HTERT RPE-1 (cell line): Measurements from ENCODE around the gene MLLT6.

Source experiments
- in situ Hi-C: fragments of 300-500 bp; cut with MboI; formaldehyde crosslinking; loops from 4 replicates; pipeline ENCODE4 v1.14.3; 2020; ENCODE audit warnings: low sequenced_read_pairs

MLLT6 gene

DNA sequence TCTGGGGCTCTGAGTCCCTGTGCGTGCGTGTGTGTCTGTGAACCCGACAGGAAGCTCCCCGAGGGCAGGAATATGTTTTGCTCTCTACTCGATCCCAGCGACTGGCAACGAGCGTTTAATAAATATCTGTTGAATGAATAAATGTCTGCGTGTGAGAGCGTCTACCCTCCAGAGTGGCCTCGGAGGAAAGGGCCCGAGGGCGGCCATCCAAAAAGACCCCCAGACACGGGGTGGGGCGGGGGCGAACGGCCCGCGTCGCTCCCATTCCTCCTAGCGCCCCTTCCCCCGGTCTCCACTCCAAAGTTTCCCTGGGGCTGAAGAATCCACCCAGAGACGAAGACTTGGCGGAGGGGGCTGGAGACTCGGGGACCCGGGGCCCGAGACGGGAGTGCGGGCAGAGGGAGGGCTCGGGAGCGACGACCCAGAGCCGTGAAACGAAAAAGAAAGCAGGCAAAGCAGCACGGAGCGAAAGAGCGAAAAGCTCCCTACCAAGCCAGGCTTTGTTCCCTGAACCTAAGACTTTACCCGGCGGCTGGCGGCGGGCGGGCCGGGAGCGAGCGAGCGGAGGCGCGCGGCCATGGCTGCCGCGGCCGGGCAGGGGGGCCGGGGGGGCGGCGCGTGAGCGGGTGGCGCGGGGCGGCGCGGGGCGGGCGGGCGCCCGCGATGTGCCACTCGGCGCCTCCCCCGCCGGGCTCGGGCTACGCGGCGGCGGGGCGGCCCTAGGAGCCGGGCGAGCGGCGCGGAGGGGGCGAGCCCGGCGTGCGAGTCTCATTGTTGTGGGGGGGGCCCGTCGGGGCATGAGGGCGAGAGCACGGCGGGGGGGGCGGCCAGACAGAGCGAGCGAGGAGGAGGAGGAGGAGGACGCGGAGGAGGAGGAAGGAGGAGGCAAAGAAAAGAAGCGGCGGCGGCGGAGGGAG, at the start of gene MLLT6:
MLLT6 (plus strand) TSS at position 668 of the 917 bp plus-strand sequence. CDS start 360 bp downstream, outside the sequence.
- in situ Hi-C loops, result no loop called here

GRCh38 chr17:38656959-38657823, 47.9 kb upstream of the MLLT6 start:
- in situ Hi-C loops, result no loop called here

- in situ Hi-C loops, result no loop called here
Measured at GRCh38 chr17:38657824-38658740, 47.0 kb upstream of the MLLT6 start.

GRCh38 chr17:38658741-38659345, 46.2 kb upstream of the MLLT6 start:
- in situ Hi-C loops, result no loop called here

- in situ Hi-C loops, result no loop called here
Measured at GRCh38 chr17:38659415-38659814, 45.7 kb upstream of the MLLT6 start.

DNA sequence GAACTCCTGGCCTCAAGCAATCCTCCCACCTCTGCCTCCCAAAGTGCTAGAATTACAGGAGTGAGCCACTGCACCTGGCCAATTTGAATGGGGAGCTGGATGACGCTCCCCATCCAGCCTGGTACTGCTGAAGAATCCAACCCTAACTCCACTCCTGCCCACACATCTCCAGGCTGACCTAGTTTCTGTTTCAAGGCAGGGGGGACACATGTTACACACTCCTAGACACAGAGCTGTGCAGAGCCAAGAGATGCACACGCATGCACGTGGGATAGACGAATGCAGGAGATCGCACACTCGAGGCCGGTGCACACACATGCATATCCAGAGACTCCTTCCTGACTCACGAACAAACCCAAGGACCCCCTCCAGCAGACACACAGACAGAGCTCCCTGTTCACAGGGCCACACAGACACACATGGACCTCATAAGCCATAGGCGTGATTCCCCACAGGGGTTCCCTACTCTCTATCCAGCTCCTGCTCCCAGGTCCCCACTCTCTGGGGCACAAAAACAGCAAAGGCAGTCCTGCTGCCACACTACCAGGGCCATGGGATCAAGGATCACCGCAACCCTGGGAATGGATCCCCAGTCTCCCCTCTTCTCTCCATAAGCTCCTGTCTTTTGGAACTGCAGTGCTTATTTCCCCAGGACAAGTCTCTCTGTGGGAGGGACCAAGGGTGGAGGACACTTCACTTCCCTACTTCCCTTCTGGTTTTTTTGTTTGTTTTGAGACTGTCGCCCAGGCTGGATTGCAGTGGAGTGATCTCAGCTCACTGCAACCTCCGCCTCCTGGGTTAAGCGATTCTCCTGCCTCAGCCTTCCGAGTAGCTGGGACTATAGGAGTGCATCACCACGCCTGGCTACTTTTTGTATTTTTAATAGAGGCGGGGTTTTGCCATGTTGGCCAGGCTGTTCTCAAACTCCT, 44.7 kb upstream of the MLLT6 start:
- in situ Hi-C loops, result no loop called here

GRCh38 chr17:38663125-38663751, 41.8 kb upstream of the MLLT6 start:
- in situ Hi-C loops, result no loop called here

DNA sequence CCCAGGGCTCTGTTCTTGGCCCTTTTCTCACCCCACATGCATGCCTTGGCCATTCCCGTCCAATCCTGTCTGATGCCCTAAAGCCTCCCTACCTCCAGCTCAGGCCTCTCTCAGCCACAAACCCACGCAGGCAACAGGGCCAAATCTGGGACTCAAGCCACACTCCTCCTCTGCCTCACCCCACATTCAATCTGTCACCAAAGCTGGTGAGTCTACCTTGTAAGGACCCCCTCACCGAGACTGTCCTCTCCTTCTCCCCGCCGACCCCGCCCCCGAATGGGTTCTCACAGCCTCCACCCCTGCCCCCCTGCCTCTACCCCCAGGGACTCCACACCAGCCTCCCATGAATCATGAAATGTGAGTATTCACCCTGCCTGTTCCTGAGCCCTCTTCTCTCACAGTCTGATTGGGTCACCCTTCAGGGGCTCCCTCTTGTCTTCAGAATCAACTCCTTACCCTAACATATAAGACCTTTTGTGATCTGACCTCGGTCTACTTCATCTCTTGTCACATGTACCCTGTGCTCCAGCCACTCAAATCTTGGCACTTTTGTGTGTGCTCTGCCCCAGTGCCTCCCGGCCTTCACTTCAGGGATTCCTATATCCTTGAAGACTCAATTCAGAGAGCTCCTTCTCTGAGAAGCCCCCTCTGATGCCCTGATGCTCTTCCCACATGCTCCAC, 41.0 kb upstream of the MLLT6 start:
- in situ Hi-C loops, result no loop called here

- in situ Hi-C loops, result no loop called here
Measured at GRCh38 chr17:38667099-38667786, 37.8 kb upstream of the MLLT6 start.

DNA sequence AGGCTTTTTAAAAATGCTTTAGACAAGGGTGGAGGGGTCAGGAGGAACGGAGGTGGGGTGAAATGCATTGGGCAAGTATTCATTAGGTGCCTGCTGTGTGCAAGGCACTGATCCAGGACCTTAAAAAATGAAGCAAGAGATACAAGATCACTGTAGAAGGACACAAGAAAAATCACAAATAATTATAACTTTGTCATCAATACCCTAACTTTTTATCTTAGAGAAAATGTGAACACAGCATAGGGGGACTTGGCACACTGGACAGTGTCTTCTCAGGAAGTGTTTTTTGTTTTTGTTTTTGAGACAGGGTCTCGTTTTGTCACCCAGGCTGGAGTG, 37.3 kb upstream of the MLLT6 start:
- in situ Hi-C loops, result no loop called here

DNA sequence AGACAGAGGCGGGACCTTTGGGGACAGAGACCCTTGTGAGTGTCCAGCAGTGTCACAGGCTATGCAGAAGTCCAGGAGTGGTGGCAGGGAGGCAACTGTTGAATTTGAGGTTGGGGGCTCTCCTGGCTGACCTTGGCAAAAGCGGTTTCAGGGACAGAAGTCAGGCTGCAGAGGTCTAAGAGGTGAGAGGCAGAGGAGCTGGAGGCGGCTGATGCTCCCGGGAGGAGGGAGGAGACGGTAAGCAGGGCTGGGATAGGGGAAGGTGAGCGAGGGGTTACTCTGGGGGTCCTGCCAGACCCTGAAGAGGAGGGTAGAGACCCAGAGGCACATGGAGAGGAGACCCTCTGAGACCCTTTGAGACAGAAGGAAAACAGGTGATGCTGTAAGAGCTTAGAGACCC, 35.6 kb upstream of the MLLT6 start:
- in situ Hi-C loops, result no loop called here

DNA sequence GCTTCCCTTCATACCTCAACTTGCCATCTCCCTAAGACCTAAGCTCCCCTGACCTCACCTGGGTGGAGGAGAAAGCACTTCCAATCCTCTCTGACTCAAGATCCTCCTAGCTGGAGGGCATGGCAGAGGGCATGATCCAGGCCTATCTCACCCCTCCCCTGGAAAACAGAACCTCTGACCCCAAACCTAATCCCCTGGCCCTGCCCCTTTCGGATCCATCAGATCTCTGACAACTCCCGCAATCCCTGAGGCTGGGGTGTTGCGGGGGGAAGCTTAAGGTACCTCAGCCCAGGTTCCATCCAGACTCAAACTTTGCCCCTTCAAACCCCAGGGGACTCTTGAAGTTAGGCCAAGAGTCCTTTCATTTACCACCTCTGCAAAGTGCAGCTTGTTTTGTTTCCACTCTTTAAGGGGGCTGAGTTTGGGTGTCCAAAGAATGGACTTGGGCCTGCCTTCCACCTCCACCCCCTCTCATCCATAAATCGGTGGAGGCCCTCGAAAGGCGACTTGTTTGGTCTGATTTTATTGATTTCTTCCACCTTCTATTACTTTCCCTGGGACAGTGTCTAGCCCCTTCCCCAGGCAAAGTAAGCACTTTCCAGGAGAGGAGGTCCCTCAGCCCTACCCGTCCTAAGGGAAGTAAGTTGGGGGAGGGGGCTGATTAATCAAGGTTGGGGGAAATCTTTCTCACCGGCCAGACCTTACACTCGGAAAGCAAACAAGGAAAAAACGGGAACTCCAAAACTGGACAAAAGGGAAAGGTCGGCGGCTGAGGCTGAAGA, 32.9 kb upstream of the MLLT6 start:
- in situ Hi-C loops, result no loop called here

- in situ Hi-C loops, result no loop called here
Measured at GRCh38 chr17:38672788-38673706, 32.0 kb upstream of the MLLT6 start.

DNA sequence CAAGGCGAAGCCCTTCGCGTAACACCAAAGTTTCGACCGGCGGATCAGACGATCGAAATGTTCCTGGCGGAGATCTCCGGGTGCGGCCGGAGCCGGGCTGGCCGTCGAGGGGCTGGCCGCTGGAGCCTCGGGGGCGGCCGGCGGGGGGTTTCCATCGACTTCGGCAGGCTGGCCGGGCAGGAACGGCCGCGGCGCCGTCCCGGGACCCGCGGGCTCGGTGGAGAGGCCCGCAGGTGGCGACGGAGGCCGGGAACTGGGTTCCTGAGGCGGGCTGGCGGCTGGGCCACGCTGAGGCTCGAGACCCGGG, 31.4 kb upstream of the MLLT6 start:
- in situ Hi-C loops, result no loop called here

DNA sequence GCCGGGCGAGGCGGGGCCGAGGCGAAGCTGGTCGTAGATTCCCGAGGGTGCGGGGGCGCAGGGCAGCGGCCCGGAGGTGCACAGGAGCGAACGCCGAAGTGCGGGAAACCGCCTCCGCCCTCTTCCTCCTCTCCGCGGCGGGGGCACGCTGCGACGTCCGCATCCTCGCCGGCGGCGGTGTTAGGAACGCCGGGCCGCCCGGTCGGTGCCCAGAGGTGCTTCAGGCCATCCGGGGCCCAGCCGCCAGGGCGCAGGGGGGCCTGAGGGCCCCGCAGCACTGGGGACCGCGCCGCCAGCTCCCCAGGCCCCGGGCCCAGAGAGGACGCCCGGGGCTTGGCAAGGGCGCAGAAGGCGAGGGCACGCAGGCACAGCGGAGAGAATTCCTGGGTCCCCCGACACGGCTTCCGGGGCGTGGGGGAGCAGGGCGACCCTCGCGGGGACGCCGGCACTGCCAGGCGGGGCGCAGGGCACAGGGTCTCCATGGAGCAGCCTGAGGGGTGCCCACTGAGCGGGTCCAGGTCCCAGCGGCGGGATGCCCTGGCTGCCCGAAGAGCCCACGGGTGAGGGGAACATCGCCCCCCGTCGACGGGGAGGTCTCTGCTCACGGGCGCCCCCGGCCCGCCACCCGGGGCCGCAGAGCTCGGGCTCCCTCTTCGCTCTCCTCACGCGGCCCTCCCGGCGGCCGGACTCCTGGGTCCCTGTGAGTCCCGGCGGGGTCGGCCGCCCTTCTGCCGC, 30.9 kb upstream of the MLLT6 start:
- in situ Hi-C loops, result no loop called here
